ENCODE data around the gene ANKRD16.
"Not testable (repeated sequence)": the region's sequence is repeated elsewhere in the genome, so short reads cannot be mapped to it uniquely, and the experiment has no call there.

ANKRD16 gene

GRCh38 chr10:5827841-5828240 lies 61.9 kb downstream of the ANKRD16 start:
- no peak overlapping the region for H3K4me3 ChIP-seq (ENCODE audit: low read depth, low read length)
- DNase-seq (ENCODE audit: low read depth), result no peak
- no peak for TF ChIP-seq MAX (IDR thresholded peaks at IDR 0.05; ENCODE audit: low read depth, low read length)

- H3K4me3 ChIP-seq (ENCODE audit: low read depth, low read length); DNase-seq (ENCODE audit: low read depth): not testable (repeated sequence)
Observed at GRCh38 chr10:5826511-5826910, 63.2 kb downstream of the ANKRD16 start.

GRCh38 chr10:5818894-5819293 lies 70.8 kb downstream of the ANKRD16 start:
- TF ChIP-seq POLR2A (IDR thresholded peaks at IDR 0.05; ENCODE audit: extremely low read depth, insufficient read length), result no peak
- no peak for TF ChIP-seq MAX (IDR thresholded peaks at IDR 0.05; ENCODE audit: low read depth, low read length)
- no peak for TF ChIP-seq CTCF (IDR thresholded peaks at IDR 0.05; ENCODE audit: low read depth, low read length)
- TF ChIP-seq MYC (IDR thresholded peaks at IDR 0.05; ENCODE audit: low read depth, low read length), result no peak
- no peak for DNase-seq (ENCODE audit: low read depth)
- H3K4me3 ChIP-seq (ENCODE audit: low read depth, low read length), result no peak overlapping the region

- H3K4me3 ChIP-seq (ENCODE audit: low read depth, low read length), result no peak overlapping the region
- TF ChIP-seq MYC (IDR thresholded peaks at IDR 0.05; ENCODE audit: low read depth, low read length) (no peak), POLR2A (IDR thresholded peaks at IDR 0.05; ENCODE audit: extremely low read depth, insufficient read length) (no peak), CTCF (IDR thresholded peaks at IDR 0.05; ENCODE audit: low read depth, low read length) (no peak), MAX (IDR thresholded peaks at IDR 0.05; ENCODE audit: low read depth, low read length) (no peak)
- DNase-seq (ENCODE audit: low read depth), result no peak
Observed at GRCh38 chr10:5818048-5818331, 71.7 kb downstream of the ANKRD16 start.

GRCh38 chr10:5817322-5818047 lies 72.2 kb downstream of the ANKRD16 start:
- no peak overlapping the region for H3K4me3 ChIP-seq (ENCODE audit: low read depth, low read length)
- DNase-seq (ENCODE audit: low read depth), result no peak
- TF ChIP-seq MAX (IDR thresholded peaks at IDR 0.05; ENCODE audit: low read depth, low read length) (no peak), CTCF (IDR thresholded peaks at IDR 0.05; ENCODE audit: low read depth, low read length) (no peak), MYC (IDR thresholded peaks at IDR 0.05; ENCODE audit: low read depth, low read length) (no peak), POLR2A (IDR thresholded peaks at IDR 0.05; ENCODE audit: extremely low read depth, insufficient read length) (no peak)

GRCh38 chr10:5816170-5816569 lies 73.5 kb downstream of the ANKRD16 start:
- H3K4me3 ChIP-seq (ENCODE audit: low read depth, low read length), result no peak overlapping the region
- no peak for TF ChIP-seq POLR2A (IDR thresholded peaks at IDR 0.05; ENCODE audit: extremely low read depth, insufficient read length)
- no peak for TF ChIP-seq CTCF (IDR thresholded peaks at IDR 0.05; ENCODE audit: low read depth, low read length)
- no peak for TF ChIP-seq MAX (IDR thresholded peaks at IDR 0.05; ENCODE audit: low read depth, low read length)
- no peak for TF ChIP-seq MYC (IDR thresholded peaks at IDR 0.05; ENCODE audit: low read depth, low read length)
- peak; percentile 32 for DNase-seq (ENCODE audit: low read depth)
